GM12875 (cell line): Measurements from ENCODE around the gene EFCAB12.

Source experiments
- H3K4me3 ChIP-seq: one replicate; pipeline ENCODE4 v1.5.1; 2011; ENCODE audit warnings: low read depth, low read length, control low read depth
- CTCF ChIP-seq: IDR thresholded peaks from 2 replicates; pipeline ENCODE4 v1.5.1; 2011; ENCODE audit warnings: low read depth, mild to moderate bottlenecking, control low read depth, inconsistent platforms, low read length, moderate library complexity, borderline replicate concordance; ENCODE audit not compliant: insufficient read depth

Gene EFCAB12

GRCh38 chr3:129360705-129361460 lies 67.6 kb downstream of the EFCAB12 start:
- TF ChIP-seq CTCF = no peak
- no peak overlapping the region for H3K4me3 ChIP-seq

- TF ChIP-seq CTCF = no peak
- no peak overlapping the region for H3K4me3 ChIP-seq
Observed at GRCh38 chr3:129360171-129360611, 68.2 kb downstream of the EFCAB12 start.

GRCh38 chr3:129358772-129359371 lies 69.6 kb downstream of the EFCAB12 start:
- no peak for TF ChIP-seq CTCF
- H3K4me3 ChIP-seq = no peak overlapping the region

- no peak for TF ChIP-seq CTCF
- no peak overlapping the region for H3K4me3 ChIP-seq
Observed at GRCh38 chr3:129358177-129358771, 70.2 kb downstream of the EFCAB12 start.

GRCh38 chr3:129357616-129358015 lies 70.8 kb downstream of the EFCAB12 start:
- no peak for TF ChIP-seq CTCF
- H3K4me3 ChIP-seq = no peak overlapping the region

- TF ChIP-seq CTCF = no peak
- H3K4me3 ChIP-seq = no peak overlapping the region
Observed at GRCh38 chr3:129356756-129357425, 71.5 kb downstream of the EFCAB12 start.

- TF ChIP-seq CTCF = no peak
Observed at GRCh38 chr3:129353589-129353941, 74.9 kb downstream of the EFCAB12 start.

More at GRCh38 chr3:129353589-129353941, 74.9 kb downstream of the EFCAB12 start:
- H3K4me3 ChIP-seq = no peak overlapping the region
